Neural cell (in vitro differentiated cells): ENCODE measurements around the gene TNFAIP8. TPM values are rescaled to one million over a fixed set of nuclear protein-coding genes. Genes with fewer than 3 reads are reported as not detected.

Experiments used
- H2AFZ ChIP-seq: fragments of 200-600, 300-800 bp; sonication (generic), shearing (Covaris generic); 2 replicates; pipeline ENCODE4 v1.6.0; 2014; ENCODE audit warnings: low read depth, mild to moderate bottlenecking, antibody characterized with exemption, low read length, moderate library complexity
- H3F3A ChIP-seq: fragments of 200-600 bp; shearing (Covaris generic); 2 replicates; pipeline ENCODE4 v1.6.1; 2016; ENCODE audit warnings: mild to moderate bottlenecking, moderate library complexity, mixed read lengths, antibody characterized with exemption, low read length; ENCODE audit not compliant: insufficient read depth, poor library complexity, severe bottlenecking
- H3K27ac ChIP-seq: fragments of 200-600, 300-800 bp; sonication (generic), shearing (Covaris generic); 2 replicates; pipeline ENCODE4 v1.5.1; 2014; ENCODE audit warnings: mild to moderate bottlenecking, low read length, moderate library complexity
- H3K27me3 ChIP-seq: fragments of 300-800, 200-600 bp; sonication (generic), shearing (Covaris generic); 2 replicates; pipeline ENCODE4 v1.6.0; 2014; ENCODE audit warnings: mild to moderate bottlenecking, low read depth, low read length, moderate library complexity; ENCODE audit not compliant: insufficient read depth
- H3K36me3 ChIP-seq: fragments of 300-800, 200-600 bp; sonication (generic), shearing (Covaris generic); 2 replicates; pipeline ENCODE4 v1.5.1; 2014; ENCODE audit warnings: mild to moderate bottlenecking, antibody characterized with exemption, low read length, moderate library complexity; ENCODE audit not compliant: insufficient read depth
- H3K4me2 ChIP-seq: fragments of 300-800, 200-600 bp; sonication (generic), shearing (Covaris generic); 2 replicates; pipeline ENCODE4 v1.6.0; 2014; ENCODE audit warnings: mild to moderate bottlenecking, low read length
- H3K4me3 ChIP-seq: fragments of 300-800, 200-600 bp; sonication (generic), shearing (Covaris generic); 2 replicates; pipeline ENCODE4 v1.5.1; 2014; ENCODE audit warnings: mild to moderate bottlenecking, low read length, moderate library complexity
- H3K79me2 ChIP-seq: fragments of 200-600 bp; shearing (Covaris generic); replicated peaks from 2 replicates; pipeline ENCODE4 v1.6.0; 2014; ENCODE audit warnings: mild to moderate bottlenecking, low read length, moderate library complexity; ENCODE audit not compliant: insufficient read depth
- H3K9ac ChIP-seq: fragments of 300-800, 200-600 bp; sonication (generic), shearing (Covaris generic); 2 replicates; pipeline ENCODE4 v1.6.1; 2016; ENCODE audit warnings: mild to moderate bottlenecking, low read length, mixed read lengths
- H3K9me2 ChIP-seq: fragments of 200-600 bp; shearing (Covaris generic); 2 replicates; pipeline ENCODE4 v1.6.1; 2016; ENCODE audit warnings: mild to moderate bottlenecking, low read length, mixed read lengths; ENCODE audit not compliant: insufficient read depth
- H3K9me3 ChIP-seq: fragments of 200-600, 300-800 bp; sonication (generic), shearing (Covaris generic); 2 replicates; pipeline ENCODE4 v1.6.1; 2016; ENCODE audit warnings: mild to moderate bottlenecking, mixed run types, low read length, moderate library complexity, mixed read lengths
- H4K20me1 ChIP-seq: fragments of 200-600 bp; shearing (Covaris generic); 2 replicates; pipeline ENCODE4 v1.6.1; 2016; ENCODE audit warnings: mild to moderate bottlenecking, mixed run types; ENCODE audit not compliant: insufficient read depth
- CTCF ChIP-seq: fragments of 450-650 bp; IDR thresholded peaks from 2 replicates; pipeline ENCODE4 v1.5.1; 2014; ENCODE audit warnings: antibody characterized with exemption, mild to moderate bottlenecking, moderate library complexity; ENCODE audit not compliant: poor library complexity, severe bottlenecking
- EP300 ChIP-seq: fragments of 450-650 bp; conservative IDR thresholded peaks from 2 replicates; pipeline ENCODE4 v1.6.1; 2014; ENCODE audit warnings: antibody characterized with exemption, mild to moderate bottlenecking, moderate library complexity; ENCODE audit not compliant: poor library complexity, severe bottlenecking
- EZH2 ChIP-seq: fragments of 200-600, 300-800 bp; shearing (Covaris generic), sonication (generic); IDR thresholded peaks from 2 replicates; pipeline ENCODE4 v1.6.1; 2014; ENCODE audit warnings: antibody characterized with exemption, low read length, borderline replicate concordance, mild to moderate bottlenecking; ENCODE audit not compliant: insufficient read depth, poor library complexity, severe bottlenecking
- MXI1 ChIP-seq: fragments of 450-650 bp; conservative IDR thresholded peaks from 2 replicates; pipeline ENCODE4 v1.6.1; 2014; ENCODE audit warnings: antibody characterized with exemption, mild to moderate bottlenecking; ENCODE audit not compliant: poor library complexity, severe bottlenecking
- POLR2AphosphoS5 ChIP-seq: IDR thresholded peaks from 2 replicates; pipeline ENCODE4 v1.6.1; 2012
- RAD21 ChIP-seq: fragments of 450-650 bp; conservative IDR thresholded peaks from 2 replicates; pipeline ENCODE4 v1.6.1; 2014; ENCODE audit warnings: antibody characterized with exemption, mild to moderate bottlenecking, moderate library complexity
- REST ChIP-seq: IDR thresholded peaks from 2 replicates; pipeline ENCODE4 v1.6.1; 2012; ENCODE audit warnings: borderline replicate concordance
- SMC3 ChIP-seq: fragments of 450-650 bp; conservative IDR thresholded peaks from 2 replicates; pipeline ENCODE4 v1.6.1; 2014; ENCODE audit warnings: antibody characterized with exemption, mild to moderate bottlenecking, moderate library complexity; ENCODE audit not compliant: poor library complexity
- TAF1 ChIP-seq: IDR thresholded peaks from 2 replicates; pipeline ENCODE4 v1.6.1; 2012; ENCODE audit warnings: low read depth
- polyA plus RNA-seq: library from polyadenylated mRNA; depleted of rRNA; stranded (reverse); fragments of >200 nt; gene quantifications from 2 replicates; pipeline ENCODE4 v1.2.3, GENCODE V29; 2014

TNFAIP8 gene
- polyA plus RNA-seq, 1 donor from 2014 or later, result 0.26 TPM

GRCh38 chr5:119341452-119342349 lies 14.1 kb upstream of the TNFAIP8 start:
- Histone ChIP-seq H3K36me3 (no peaks in the 10 kb centered on the region), H3K79me2 (no peaks in the 10 kb centered on the region), H3K27ac (no peak overlapping the region), H3K4me2 (no peak overlapping the region), H3K4me3 (no peak overlapping the region), H2AFZ (no peak overlapping the region), H3F3A (no peaks in the 10 kb centered on the region), H3K9me3 (no peaks in the 10 kb centered on the region), H4K20me1 (no peaks in the 10 kb centered on the region), H3K27me3 (no peaks in the 10 kb centered on the region), H3K9me2 (no peaks in the 10 kb centered on the region), H3K9ac (no peak overlapping the region)
- no peak for TF ChIP-seq CTCF
- TF ChIP-seq EP300, result no peak
- no peak for TF ChIP-seq POLR2AphosphoS5
- TF ChIP-seq TAF1, result no peak
- TF ChIP-seq RAD21, result no peak
- no peak for TF ChIP-seq REST
- no peak for TF ChIP-seq EZH2
- no peak for TF ChIP-seq MXI1
- no peak for TF ChIP-seq SMC3

- H3K79me2 ChIP-seq, result no peaks in the 10 kb centered on the region
- no peaks in the 10 kb centered on the region for H4K20me1 ChIP-seq
- H3K36me3 ChIP-seq, result no peaks in the 10 kb centered on the region
- no peak overlapping the region for H2AFZ ChIP-seq
- no peaks in the 10 kb centered on the region for H3K27me3 ChIP-seq
- H3K4me2 ChIP-seq, result no peak overlapping the region
- no peaks in the 10 kb centered on the region for H3K9me2 ChIP-seq
- H3K9me3 ChIP-seq, result no peaks in the 10 kb centered on the region
- TF ChIP-seq EP300 (no peak), REST (no peak), SMC3 (no peak), CTCF (no peak), MXI1 (no peak), RAD21 (no peak), POLR2AphosphoS5 (no peak)
- no peak overlapping the region for H3K27ac ChIP-seq
- H3K4me3 ChIP-seq, result no peak overlapping the region
- no peaks in the 10 kb centered on the region for H3F3A ChIP-seq
- no peak overlapping the region for H3K9ac ChIP-seq
These were observed 13.4 kb upstream of the TNFAIP8 start for GRCh38 chr5:119342406-119342805.
